Esophagus (tissue), 2 donors: ENCODE measurements around the gene INTS7. TPM values are rescaled to one million over a fixed set of nuclear protein-coding genes. Genes with fewer than 3 reads are reported as not detected.
"Not testable (repeated sequence)": the region's sequence is repeated elsewhere in the genome, so short reads cannot be mapped to it uniquely, and the experiment has no call there.

ENCODE experiments used
- H3K27ac ChIP-seq, 2 donors: one replicate each; pipeline ENCODE4 v1.5.1; 2013; ENCODE audit warnings: low read depth in 2 of 2, mild to moderate bottlenecking in 2 of 2, inconsistent platforms in 1 of 2, low read length in 1 of 2, moderate library complexity in 1 of 2
- H3K27me3 ChIP-seq, 2 donors: one replicate each; pipeline ENCODE4 v1.6.1; 2013; ENCODE audit warnings: low read length in 2 of 2, control low read depth in 1 of 2, mild to moderate bottlenecking in 1 of 2; ENCODE audit not compliant: insufficient read depth in 2 of 2, control insufficient read depth in 1 of 2
- H3K36me3 ChIP-seq, 2 donors: one replicate each; pipeline ENCODE4 v1.6.1; 2013; ENCODE audit warnings: low read length in 1 of 2; ENCODE audit not compliant: control insufficient read depth in 2 of 2, insufficient read depth in 2 of 2
- H3K4me1 ChIP-seq, 2 donors: one replicate each; pipeline ENCODE4 v1.6.1; 2013; ENCODE audit warnings: low read length in 1 of 2; ENCODE audit not compliant: control insufficient read depth in 2 of 2, insufficient read depth in 2 of 2
- H3K4me3 ChIP-seq, 2 donors: one replicate each; pipeline ENCODE4 v1.5.1; 2013; ENCODE audit warnings: low read length in 2 of 2, mild to moderate bottlenecking in 2 of 2, low read depth in 1 of 2, moderate library complexity in 1 of 2
- H3K9me3 ChIP-seq, 2 donors: one replicate each; pipeline ENCODE4 v1.6.1; 2013; ENCODE audit warnings: mild to moderate bottlenecking in 2 of 2, low read depth in 1 of 2, low read length in 1 of 2, moderate library complexity in 1 of 2; ENCODE audit not compliant: control insufficient read depth in 2 of 2, insufficient read depth in 1 of 2
- WGBS, 2 donors: extraction: QIAGEN DNeasy Blood & Tissue Kit; methylation state at CpG; one replicate each; pipeline ENCODE4 v1.1.7; 2013; 5-methylcytosine and 5-hydroxymethylcytosine counted together
- polyA plus RNA-seq, 2 donors: library from polyadenylated mRNA; stranded (reverse); fragments of 200-250 nt; gene quantifications; one replicate each; pipeline ENCODE4 v1.2.3, GENCODE V29; 2013
- donor health status: healthy with polysubstance abuse.
- donor health status: Bipolar disorder and iron deficiency.

Gene INTS7
- polyA plus RNA-seq, 2 donors, result 5.9 to 8.1 TPM

DNA sequence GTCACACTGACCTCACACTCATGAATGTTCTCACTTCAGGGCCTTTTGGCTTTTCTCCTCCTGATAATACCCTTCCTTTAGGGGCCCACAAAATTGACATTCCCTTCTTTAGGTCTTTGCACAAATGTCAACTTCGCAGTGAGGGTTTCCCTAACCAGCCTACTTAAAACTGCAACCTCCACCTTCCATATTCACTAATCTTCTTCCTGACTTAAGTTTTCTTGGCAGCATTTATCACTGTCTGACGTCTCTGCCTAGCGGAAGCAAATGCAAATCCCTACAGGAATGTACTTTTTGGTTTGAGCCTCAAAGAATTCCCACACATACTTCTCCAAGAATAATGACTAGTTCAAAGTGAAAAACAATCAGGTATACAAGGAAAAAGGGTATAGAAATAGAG lies 32.8 kb downstream of the INTS7 start:
- 82 to 87% methylated on average over 3 of the region's 3 CpGs for WGBS, 2 donors

DNA sequence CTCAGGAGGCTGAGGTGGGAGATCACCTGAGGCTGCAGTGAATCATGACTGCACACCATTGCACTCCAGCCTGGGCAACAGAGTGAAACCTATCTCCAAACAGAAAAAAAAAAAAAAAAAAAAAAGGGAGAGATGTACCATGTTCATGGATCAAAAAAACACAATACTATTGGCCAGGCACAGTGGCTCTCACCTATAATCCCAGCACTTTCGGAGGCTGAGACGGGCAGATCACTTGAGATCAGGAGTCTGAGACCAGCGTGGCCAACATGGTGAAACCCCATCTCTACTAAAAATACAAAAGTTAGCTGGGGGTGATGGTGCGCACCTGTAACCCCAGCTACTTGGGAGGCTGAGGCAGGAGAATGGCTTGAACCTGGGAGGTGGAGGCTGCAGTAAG lies 37.9 kb downstream of the INTS7 start:
- not testable (repeated sequence) for H3K36me3 ChIP-seq, H3K27me3 ChIP-seq, H3K9me3 ChIP-seq, H3K4me3 ChIP-seq, H3K4me1 ChIP-seq, H3K27ac ChIP-seq
- 97 to 98% methylated on average over 4 of the region's 4 CpGs for WGBS, 2 donors

More for the DNA sequence above, 32.8 kb downstream of the INTS7 start:
- no peaks in the 10 kb centered on the region for H3K4me1 ChIP-seq
- no peaks in the 10 kb centered on the region for H3K36me3 ChIP-seq
- H3K9me3 ChIP-seq, result no peaks in the 10 kb centered on the region
- no peaks in the 10 kb centered on the region for H3K27me3 ChIP-seq
- no peak overlapping the region for H3K4me3 ChIP-seq
- H3K27ac ChIP-seq, result no peak overlapping the region

DNA sequence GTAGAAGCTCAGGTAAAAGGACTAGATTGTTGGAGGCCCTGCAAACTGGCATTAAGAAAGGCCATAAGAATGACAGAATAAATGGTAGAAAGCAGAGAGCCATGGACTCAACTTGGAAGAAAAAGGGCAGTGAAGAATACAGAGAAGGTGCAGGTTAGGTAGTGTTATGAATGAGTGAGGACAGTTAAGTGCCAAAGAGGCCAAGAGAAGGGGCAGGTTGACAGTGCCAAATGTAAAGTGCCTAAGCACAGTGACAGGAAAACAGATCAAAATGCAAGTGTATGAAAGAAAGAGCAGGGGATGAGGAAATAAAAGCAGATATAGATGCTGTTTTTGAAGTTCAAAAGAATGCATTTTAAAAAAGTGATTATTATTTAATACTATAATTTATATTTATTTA lies 43.7 kb downstream of the INTS7 start:
- Histone ChIP-seq H3K4me3 (no peak overlapping the region), H3K27me3 (no peaks in the 10 kb centered on the region), H3K4me1 (no peaks in the 10 kb centered on the region), H3K9me3 (no peaks in the 10 kb centered on the region), H3K36me3 (no peaks in the 10 kb centered on the region), H3K27ac (no peak overlapping the region)

DNA sequence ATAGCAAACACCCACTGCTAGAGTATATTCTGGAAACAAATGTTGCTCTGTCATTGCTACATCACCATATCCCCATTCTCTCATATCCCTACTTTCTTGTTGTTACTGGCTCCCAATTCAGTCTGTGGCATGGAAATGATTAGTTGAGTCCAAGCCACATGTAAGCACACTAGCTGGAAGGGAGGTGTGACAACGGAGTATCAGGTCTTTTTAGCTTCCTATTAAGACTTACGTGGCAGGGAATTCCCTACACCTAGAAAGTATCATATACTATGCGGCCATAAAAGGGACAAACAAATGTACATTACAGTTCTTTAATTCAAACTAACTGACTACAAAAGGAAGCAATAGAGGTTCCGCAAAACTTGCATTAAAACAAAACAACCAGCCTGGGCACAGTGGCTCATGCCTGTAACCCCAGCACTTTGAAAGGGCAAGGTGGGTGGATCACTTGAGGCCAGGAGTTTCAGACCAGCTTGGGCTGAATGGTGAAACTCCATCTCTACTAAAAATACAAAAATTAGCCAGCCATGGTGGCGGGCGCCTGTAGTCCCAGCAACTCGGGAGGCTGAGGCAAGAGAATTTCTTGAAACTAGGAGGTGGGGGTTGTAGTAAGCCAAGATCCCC lies 48.6 kb downstream of the INTS7 start:
- Histone ChIP-seq H3K36me3 (peaks cover 0 to 2% of the 10 kb centered on the region in 2 donors), H3K27ac (no peak overlapping the region), H3K27me3 (no peaks in the 10 kb centered on the region), H3K4me1 (no peaks in the 10 kb centered on the region), H3K9me3 (no peaks in the 10 kb centered on the region), H3K4me3 (no peak overlapping the region)
- WGBS, 2 donors, result 95% methylated on average over 7 of the region's 7 CpGs

DNA sequence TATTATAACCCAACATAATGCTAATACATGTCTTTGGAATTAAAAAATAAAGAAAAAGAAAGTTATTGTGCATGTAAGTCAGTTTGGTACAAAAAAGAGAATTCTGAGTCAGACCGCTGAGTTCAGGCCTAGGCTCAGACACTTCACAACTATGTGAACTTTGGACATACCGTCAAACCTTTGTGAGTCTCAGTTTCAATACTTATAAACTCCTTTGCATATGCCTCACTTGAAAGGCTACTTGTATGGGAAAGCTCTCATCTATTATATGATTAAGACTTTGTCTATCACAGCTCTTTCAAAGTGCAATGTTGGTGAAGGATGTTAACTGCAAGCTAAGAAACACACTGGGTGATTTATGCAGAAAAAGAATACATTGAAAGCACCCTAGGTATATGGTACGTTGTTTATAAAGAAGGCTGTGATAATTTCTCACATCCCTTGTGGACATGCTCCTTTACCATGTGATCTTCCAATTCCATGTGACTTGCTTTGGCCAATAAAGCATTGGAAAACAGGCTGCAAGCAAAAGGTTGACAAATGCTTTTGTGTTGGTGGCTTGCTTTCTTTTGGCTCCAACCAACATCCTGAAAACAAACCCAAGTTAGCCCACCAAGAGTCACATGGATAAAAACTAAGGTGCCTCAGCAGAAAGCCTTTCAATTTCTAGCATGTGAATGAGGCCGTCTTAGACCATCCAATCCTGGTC lies 49.6 kb downstream of the INTS7 start:
- Histone ChIP-seq H3K27ac (no peak overlapping the region), H3K9me3 (no peaks in the 10 kb centered on the region), H3K27me3 (no peaks in the 10 kb centered on the region), H3K4me1 (no peaks in the 10 kb centered on the region), H3K4me3 (no peak overlapping the region), H3K36me3 (peaks cover 0 to 2% of the 10 kb centered on the region in 2 donors)
- 89 to 91% methylated on average over 4 of the region's 4 CpGs for WGBS, 2 donors

DNA sequence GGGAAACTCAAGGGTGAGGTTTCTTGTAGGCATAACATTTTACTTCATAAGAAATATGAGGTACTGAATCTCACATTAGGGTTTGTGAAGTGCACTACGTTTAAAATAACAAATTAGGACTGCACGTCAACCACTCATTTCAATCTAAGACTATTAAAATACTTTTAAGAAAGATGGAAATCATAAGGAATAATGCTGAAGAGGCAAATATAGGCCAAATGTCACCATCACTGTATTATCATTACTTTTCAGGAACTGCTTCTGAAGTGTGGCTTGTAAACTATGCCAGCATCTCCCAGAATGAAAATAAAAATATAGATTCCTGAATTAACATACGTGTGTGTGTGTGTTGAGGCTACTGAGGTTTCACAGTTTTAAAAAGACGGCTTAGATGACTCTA lies 56.8 kb downstream of the INTS7 start:
- H3K27ac ChIP-seq, result no peak overlapping the region
- H3K27me3 ChIP-seq, result no peaks in the 10 kb centered on the region
- H3K4me3 ChIP-seq, result no peak overlapping the region
- no peaks in the 10 kb centered on the region for H3K9me3 ChIP-seq
- peaks cover 0 to 3% of the 10 kb centered on the region in 2 donors for H3K36me3 ChIP-seq
- WGBS, 2 donors, result 94% methylated on average over 4 of the region's 4 CpGs
- no peaks in the 10 kb centered on the region for H3K4me1 ChIP-seq

DNA sequence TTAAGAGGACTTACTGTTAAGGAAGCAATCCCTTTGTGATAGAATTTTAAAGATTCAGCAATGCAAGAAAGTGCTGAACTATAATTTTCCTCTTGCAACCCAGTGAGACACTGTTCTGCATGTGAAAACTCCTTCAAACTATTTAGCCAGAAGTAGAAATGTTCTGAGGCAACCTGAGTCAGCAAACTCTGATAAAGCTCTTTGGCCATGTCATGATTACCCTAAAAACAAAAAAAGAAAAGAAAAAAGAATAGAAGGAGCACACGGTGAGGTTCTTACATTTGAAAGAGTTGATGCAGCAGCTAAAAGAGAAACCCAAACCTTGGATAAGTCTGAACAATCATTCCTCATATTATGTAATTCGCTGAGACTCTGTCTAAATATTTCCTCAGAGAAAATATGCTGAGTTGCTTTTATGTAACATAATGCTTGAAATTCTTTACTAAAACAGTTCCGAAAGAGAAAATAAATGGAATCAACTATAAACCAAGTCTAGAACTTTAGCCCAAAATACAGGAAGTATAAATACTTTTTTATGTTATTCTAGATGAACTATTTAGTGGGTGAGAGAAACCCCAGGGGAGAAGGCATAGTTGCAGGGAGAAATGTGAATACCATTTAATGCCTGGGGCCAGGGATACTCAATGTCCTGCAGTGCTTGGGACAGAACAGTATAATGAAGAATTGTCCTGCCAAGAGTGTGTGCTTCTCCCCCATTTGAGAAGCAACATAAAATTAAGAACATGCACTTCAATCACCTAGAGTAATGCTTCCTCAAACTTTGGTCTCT lies 60.0 kb downstream of the INTS7 start:
- Histone ChIP-seq H3K4me1 (no peaks in the 10 kb centered on the region), H3K27ac (no peak overlapping the region), H3K4me3 (no peak overlapping the region), H3K27me3 (no peaks in the 10 kb centered on the region), H3K9me3 (no peaks in the 10 kb centered on the region), H3K36me3 (peaks cover 0 to 3% of the 10 kb centered on the region in 2 donors)
- WGBS, 2 donors, result 58 to 72% methylated on average over 3 of the region's 3 CpGs

DNA sequence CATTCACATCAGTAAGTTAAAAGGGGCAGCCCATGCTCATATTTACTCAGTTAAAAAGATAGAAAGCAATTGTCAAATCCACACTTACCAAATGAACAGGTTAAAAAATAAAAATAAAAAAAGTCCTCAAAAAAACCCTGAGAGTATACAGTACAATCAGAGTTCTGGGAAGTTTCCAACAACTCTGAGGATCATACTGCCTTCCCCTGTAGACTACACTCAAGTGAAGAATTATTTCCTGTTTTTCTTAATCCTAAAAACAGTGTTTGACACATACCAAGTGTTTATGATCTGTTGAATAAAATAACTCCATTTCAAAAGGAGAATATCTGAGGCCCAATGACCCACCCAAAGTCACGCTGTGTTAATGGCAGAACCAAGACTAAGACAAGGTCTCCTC lies 61.8 kb downstream of the INTS7 start:
- WGBS, 2 donors, result 96 to 100% methylated on average over 1 of the region's 1 CpG
- Histone ChIP-seq H3K27me3 (no peaks in the 10 kb centered on the region), H3K4me3 (no peak overlapping the region), H3K9me3 (no peaks in the 10 kb centered on the region), H3K4me1 (no peaks in the 10 kb centered on the region), H3K27ac (no peak overlapping the region), H3K36me3 (peaks cover 0 to 3% of the 10 kb centered on the region in 2 donors)

DNA sequence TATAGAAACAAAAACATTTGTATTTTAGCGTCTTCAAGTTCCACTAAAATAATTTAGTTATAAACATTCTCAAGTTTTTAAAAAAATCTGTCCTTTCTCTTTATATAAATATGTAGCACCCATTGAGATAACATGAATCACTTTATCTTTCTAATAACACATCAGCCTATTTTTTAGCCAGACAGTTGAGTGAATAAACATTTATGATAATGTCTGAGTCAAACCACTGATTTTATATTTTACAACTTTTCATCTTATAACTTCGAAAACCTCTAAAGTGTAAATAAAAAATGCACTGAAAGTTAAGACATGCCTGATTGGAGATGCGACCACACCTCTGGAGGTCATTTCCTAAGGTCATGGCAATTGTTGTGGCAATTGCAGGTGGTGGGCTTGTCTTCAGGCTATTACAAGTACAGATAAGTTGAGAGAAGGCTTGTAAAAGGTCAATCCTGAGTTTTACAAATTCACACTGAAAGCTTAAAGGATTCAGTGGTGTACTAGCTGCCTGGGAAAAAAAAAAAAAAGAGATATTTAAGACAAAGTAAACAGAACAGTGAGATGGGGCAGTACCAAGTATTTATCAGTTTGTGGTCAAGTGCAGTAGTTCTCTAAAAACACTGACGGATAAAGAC lies 67.0 kb downstream of the INTS7 start:
- Histone ChIP-seq H3K4me1 (no peaks in the 10 kb centered on the region), H3K9me3 (no peaks in the 10 kb centered on the region), H3K27ac (no peak overlapping the region), H3K4me3 (no peak overlapping the region), H3K27me3 (no peaks in the 10 kb centered on the region), H3K36me3 (peaks cover 0 to 2% of the 10 kb centered on the region in 2 donors)
- 86 to 88% methylated on average over 4 of the region's 4 CpGs for whole genome bisulfite sequencing, 2 donors
